Adrenal gland (tissue), 19 donors: ENCODE results near the gene PLK2. TPM values are rescaled to one million over a fixed set of nuclear protein-coding genes. Genes with fewer than 3 reads are reported as not detected.
A peak's percentile ranks its signal among the peaks of the same experiment; 100 is the strongest.

ENCODE experiments used
- DNase-seq, 7 donors: peaks; one replicate each; pipeline ENCODE4 v3.0.0-alpha.2; 2019 to 2020
- H3K27ac ChIP-seq, 5 donors: fragments of 200-600 bp; sonication (generic) in 4 of 5; 1 replicate in 3 of 5; 2 replicates in 2 of 5; pipeline versions ENCODE4 v1.5.1 to v1.8.0; 2016 to 2020; ENCODE audit warnings: mild to moderate bottlenecking in 1 of 5
- H3K27me3 ChIP-seq: fragments of 200-600 bp; 2 replicates; pipeline ENCODE4 v1.8.0; 2021
- H3K36me3 ChIP-seq, 2 donors: fragments of 200-600 bp; replicated peaks in 1 of 2; 1 replicate in 1 of 2; 2 replicates in 1 of 2; pipeline versions ENCODE4 v1.5.1 to v1.8.0; 2018 to 2022
- H3K4me1 ChIP-seq, 2 donors: fragments of 200-600 bp; replicated peaks in 1 of 2; 1 replicate in 1 of 2; 2 replicates in 1 of 2; pipeline versions ENCODE4 v1.5.1 to v1.8.0; 2018 to 2021
- H3K4me3 ChIP-seq, 4 donors: fragments of 200-600 bp; sonication (generic) in 3 of 4; one replicate each; pipeline ENCODE4 v1.5.1; 2016 to 2018
- H3K9me3 ChIP-seq, 3 donors: fragments of 200-600 bp; sonication (generic) in 1 of 3; replicated peaks in 1 of 3; 1 replicate in 2 of 3; 2 replicates in 1 of 3; pipeline versions ENCODE4 v1.5.1 to v1.8.0; 2016 to 2021
- POLR2A ChIP-seq, 2 donors: fragments of 450-650 bp; IDR thresholded peaks; one replicate each; pipeline ENCODE4 v1.6.1; 2017; ENCODE audit warnings: antibody characterized with exemption in 2 of 2, mild to moderate bottlenecking in 2 of 2, moderate library complexity in 1 of 2
- WGBS, 4 donors: extraction: QIAGEN DNeasy Blood & Tissue Kit in 2 of 4; methylation state at CpG; one replicate each; pipeline versions ENCODE4 v1.1.5 to v1.1.7; 2013 to 2017; 5-methylcytosine and 5-hydroxymethylcytosine counted together
- intact Hi-C, 2 donors: fragments of 100-400 bp; cut with DNase I; formaldehyde crosslinking; loops; one replicate each; pipeline versions ENCODE4 v1.14.1 to v1.15.0; 2022 to 2023
- long read RNA-seq, 10 donors: library from polyadenylated mRNA in 3 of 10; unstranded in 2 of 10; stranded (forward) in 1 of 10; transcript quantifications; one replicate each; pipeline ENCODE4 v2.0.0 and lab custom pipeline, GENCODE V29; 2021 to 2026
- polyA plus RNA-seq, 3 donors: library from polyadenylated mRNA; stranded (reverse); fragments of 200-250 nt in 2 of 3; fragments of 350-450 nt in 1 of 3; fragmentation: Illumina TruSeq in 1 of 3; extraction: RNeasy Lipid Tissue Mini Kit (QIAGEN cat#74804) in 1 of 3; gene quantifications; one replicate each; pipeline ENCODE4 v1.2.3, GENCODE V29; 2013 to 2014
- total RNA-seq, 9 donors: library from RNA; depleted of rRNA in 4 of 9; stranded (reverse); fragments of >200 nt in 4 of 9; fragments of 120-200 nt in 1 of 9; fragmentation: NEBNext Ultra II Directional in 1 of 9; extraction: Animal tissue kit (Norgen Biotek cat#: 25700) in 1 of 9; gene quantifications; one replicate each; pipeline versions ENCODE4 v1.1.0 to v1.2.4, GENCODE V29; 2013 to 2023
- TF ChIP-seq, protein P1 (sequence below), 6 experiments: fragments of 450-650 bp in 4 of 6; fragments of 200-600 bp in 2 of 6; sonication (generic) in 1 of 6; IDR thresholded peaks; 1 replicate in 5 of 6; 2 replicates in 1 of 6; pipeline versions ENCODE4 v1.5.1 to v1.8.0; 2016 to 2021; ENCODE audit warnings: antibody characterized with exemption in 6 of 6, mild to moderate bottlenecking in 2 of 6, moderate library complexity in 1 of 6
- donor health status: healthy with polysubstance abuse.
- donor health status: Bipolar disorder and iron deficiency.
- donor health status: DM: yes; HTN: yes; CAD: no.
- donor health status: DM: no; HTN: no; CAD: no.
- donor health status: DM: no; HTN: no; CAD: no.
- donor health status: DM: yes; HTN: yes; CAD: no.

PLK2 gene
- 10 to 100 TPM; 11.1 to 62.5 (median 20.4) TPM for total RNA-seq
- polyA plus RNA-seq = 10 to 100 TPM in 1 of 3 donors, 1 to 10 TPM in 2; 8.5 to 12.2 (median 9.0) TPM
- long read RNA-seq, donor 1, transcript PLK2-206 (2 exons, 625 nt) = major isoform, 8 of 20 reads
- long read RNA-seq, donor 1, transcript PLK2-201 (14 exons, 2,960 nt) = major isoform, 8 of 20 reads
- long read RNA-seq, donor 1, partial matches to known transcripts = 0 of 20 reads
- long read RNA-seq, donor 1, other reads (novel, unspliced or antisense) = 0 of 20 reads
- long read RNA-seq, donor 2, transcript PLK2-201 (14 exons, 2,960 nt) = minor isoform, 5 of 35 reads
- long read RNA-seq, donor 2, transcript PLK2-206 (2 exons, 625 nt) = major isoform, 13 of 35 reads
- long read RNA-seq, donor 2, partial matches to known transcripts = 11 of 35 reads
- long read RNA-seq, donor 2, other reads (novel, unspliced or antisense) = 0 of 35 reads
- long read RNA-seq, donor 3, partial matches to known transcripts = 5 of 9 reads
- long read RNA-seq, donor 3, other reads (novel, unspliced or antisense) = 0 of 9 reads
- long read RNA-seq, donor 4, transcript PLK2-201 (14 exons, 2,960 nt) = major isoform, 8 of 9 reads
- long read RNA-seq, donor 4, partial matches to known transcripts = 0 of 9 reads
- long read RNA-seq, donor 4, other reads (novel, unspliced or antisense) = 0 of 9 reads
- long read RNA-seq, donor 5, transcript PLK2-201 (14 exons, 2,960 nt) = major isoform, 22 of 27 reads
- long read RNA-seq, donor 5, partial matches to known transcripts = 2 of 27 reads
- long read RNA-seq, donor 5, other reads (novel, unspliced or antisense) = 3 of 27 reads
- long read RNA-seq, donor 6, partial matches to known transcripts = 0 of 4 reads
- long read RNA-seq, donor 6, other reads (novel, unspliced or antisense) = 1 of 4 reads
- long read RNA-seq, donor 7, transcript PLK2-206 (2 exons, 625 nt) = major isoform, 5 of 9 reads
- long read RNA-seq, donor 7, partial matches to known transcripts = 0 of 9 reads
- long read RNA-seq, donor 7, other reads (novel, unspliced or antisense) = 0 of 9 reads
- long read RNA-seq, donor 8, transcript PLK2-206 (2 exons, 625 nt) = major isoform, 10 of 25 reads
- long read RNA-seq, donor 8, transcript PLK2-201 (14 exons, 2,960 nt) = minor isoform, 6 of 25 reads
- long read RNA-seq, donor 8, partial matches to known transcripts = 5 of 25 reads
- long read RNA-seq, donor 8, other reads (novel, unspliced or antisense) = 0 of 25 reads
- long read RNA-seq, donor 9, partial matches to known transcripts = 0 of 2 reads
- long read RNA-seq, donor 9, other reads (novel, unspliced or antisense) = 0 of 2 reads
- long read RNA-seq, donor 10, partial matches to known transcripts = 0 of 5 reads
- long read RNA-seq, donor 10, other reads (novel, unspliced or antisense) = 0 of 5 reads

DNA sequence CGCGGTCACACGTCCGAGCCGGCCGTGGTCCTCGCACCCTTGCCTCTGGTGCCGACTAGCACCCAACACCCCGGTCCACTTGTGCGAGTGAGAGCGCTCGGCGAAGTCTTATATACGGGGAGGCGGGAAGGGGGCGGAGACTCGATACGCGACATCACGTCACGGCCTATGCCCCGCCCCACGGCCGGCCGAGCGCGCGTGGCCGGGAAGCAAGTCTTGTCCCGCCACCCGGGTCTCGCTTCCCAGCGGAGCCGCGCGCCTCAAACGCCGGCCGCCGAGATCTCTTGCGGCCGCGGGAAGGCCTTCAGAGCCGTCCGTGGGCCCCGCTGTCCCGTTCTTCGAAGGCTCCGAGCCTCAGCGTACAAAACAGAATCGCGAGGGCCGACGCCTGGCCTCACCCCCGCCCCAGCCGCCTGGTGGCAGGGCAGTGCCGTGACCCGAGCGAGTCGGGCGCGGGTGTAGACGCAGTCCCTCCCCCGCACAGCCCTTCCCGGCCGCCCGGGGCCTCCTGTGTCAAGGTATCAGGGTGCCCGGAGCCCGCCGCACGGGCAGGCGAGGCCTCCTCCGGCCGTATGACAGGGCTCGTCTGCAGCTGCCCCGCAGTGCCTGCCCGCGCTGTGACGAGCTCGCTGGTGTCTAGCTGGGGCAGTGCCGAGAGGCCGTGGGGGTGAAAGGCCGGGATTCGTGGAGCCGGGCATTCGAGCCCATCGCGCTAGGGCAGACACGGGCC, at the start of gene PLK2:
Gene PLK2, minus strand, starts transcription at position 85 of the 730 bp plus-strand sequence. CDS start 127 bp downstream, outside the sequence.
- H3K27me3 ChIP-seq = no peaks in the 10 kb centered on the region
- intact Hi-C loops = loop anchor here (5.0 to 10.0 kb wide), 3 partner anchors 955 to 1163 kb away; no protein-coding TSS in a partner anchor
- H3K4me3 ChIP-seq = peak within 1 kb of the TSS; percentile 24 to 85 (median 50)
- H3K9me3 ChIP-seq = no peaks in the 10 kb centered on the region
- WGBS, 4 donors = 0% methylated on average over 89 of the region's 89 CpGs; no CpG with 5 or more reads in 2 of the 4 donors
- peaks cover 0 to 10% of the 10 kb centered on the region in 2 donors for H3K4me1 ChIP-seq
- peaks cover 0 to 14% of the 10 kb centered on the region in 2 donors for H3K36me3 ChIP-seq
- peak; percentile 86 to 97 (median 93) for DNase-seq
- peak; percentile 99 for TF ChIP-seq POLR2A (IDR thresholded peaks at IDR 0.05)
- TF ChIP-seq, protein P1, sequence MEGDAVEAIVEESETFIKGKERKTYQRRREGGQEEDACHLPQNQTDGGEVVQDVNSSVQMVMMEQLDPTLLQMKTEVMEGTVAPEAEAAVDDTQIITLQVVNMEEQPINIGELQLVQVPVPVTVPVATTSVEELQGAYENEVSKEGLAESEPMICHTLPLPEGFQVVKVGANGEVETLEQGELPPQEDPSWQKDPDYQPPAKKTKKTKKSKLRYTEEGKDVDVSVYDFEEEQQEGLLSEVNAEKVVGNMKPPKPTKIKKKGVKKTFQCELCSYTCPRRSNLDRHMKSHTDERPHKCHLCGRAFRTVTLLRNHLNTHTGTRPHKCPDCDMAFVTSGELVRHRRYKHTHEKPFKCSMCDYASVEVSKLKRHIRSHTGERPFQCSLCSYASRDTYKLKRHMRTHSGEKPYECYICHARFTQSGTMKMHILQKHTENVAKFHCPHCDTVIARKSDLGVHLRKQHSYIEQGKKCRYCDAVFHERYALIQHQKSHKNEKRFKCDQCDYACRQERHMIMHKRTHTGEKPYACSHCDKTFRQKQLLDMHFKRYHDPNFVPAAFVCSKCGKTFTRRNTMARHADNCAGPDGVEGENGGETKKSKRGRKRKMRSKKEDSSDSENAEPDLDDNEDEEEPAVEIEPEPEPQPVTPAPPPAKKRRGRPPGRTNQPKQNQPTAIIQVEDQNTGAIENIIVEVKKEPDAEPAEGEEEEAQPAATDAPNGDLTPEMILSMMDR (IDR thresholded peaks at IDR 0.05) = peak in 3 of 6 experiments; percentile 24 to 82 (median 69)
- peak within 1 kb of the TSS; percentile 80 to 95 (median 92) for H3K27ac ChIP-seq

DNA sequence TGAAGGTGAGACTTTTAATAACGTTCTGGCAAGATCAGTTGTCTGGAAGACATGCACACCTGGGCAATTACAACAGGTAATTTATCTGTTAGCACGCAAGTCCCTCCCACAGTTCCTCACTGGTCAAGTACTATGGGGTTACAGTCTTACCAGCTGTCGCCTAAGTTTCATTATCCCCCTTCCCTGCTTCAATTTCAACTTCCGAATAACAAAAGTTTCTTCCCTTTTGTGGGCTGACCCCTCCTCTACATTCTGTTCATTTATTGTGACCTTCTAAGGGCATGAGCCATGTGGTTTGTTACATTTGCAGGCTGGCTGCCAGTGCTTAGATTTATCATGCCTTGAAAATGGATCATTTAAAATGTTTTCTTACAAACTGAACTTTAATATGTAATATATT, 47.8 kb upstream of the PLK2 start:
- TF ChIP-seq, protein P1 (IDR thresholded peaks at IDR 0.05) = no peak
- TF ChIP-seq POLR2A (IDR thresholded peaks at IDR 0.05) = no peak
- H3K4me1 ChIP-seq = no peaks in the 10 kb centered on the region
- no peak overlapping the region for H3K4me3 ChIP-seq
- no peak for DNase-seq
- no peak overlapping the region for H3K27ac ChIP-seq
- 65 to 69% (median 67%) methylated on average over 4 of the region's 4 CpGs for WGBS, 4 donors
- no peaks in the 10 kb centered on the region for H3K36me3 ChIP-seq
- intact Hi-C loops = no loop called here
- H3K27me3 ChIP-seq = no peaks in the 10 kb centered on the region
- no peaks in the 10 kb centered on the region for H3K9me3 ChIP-seq

DNA sequence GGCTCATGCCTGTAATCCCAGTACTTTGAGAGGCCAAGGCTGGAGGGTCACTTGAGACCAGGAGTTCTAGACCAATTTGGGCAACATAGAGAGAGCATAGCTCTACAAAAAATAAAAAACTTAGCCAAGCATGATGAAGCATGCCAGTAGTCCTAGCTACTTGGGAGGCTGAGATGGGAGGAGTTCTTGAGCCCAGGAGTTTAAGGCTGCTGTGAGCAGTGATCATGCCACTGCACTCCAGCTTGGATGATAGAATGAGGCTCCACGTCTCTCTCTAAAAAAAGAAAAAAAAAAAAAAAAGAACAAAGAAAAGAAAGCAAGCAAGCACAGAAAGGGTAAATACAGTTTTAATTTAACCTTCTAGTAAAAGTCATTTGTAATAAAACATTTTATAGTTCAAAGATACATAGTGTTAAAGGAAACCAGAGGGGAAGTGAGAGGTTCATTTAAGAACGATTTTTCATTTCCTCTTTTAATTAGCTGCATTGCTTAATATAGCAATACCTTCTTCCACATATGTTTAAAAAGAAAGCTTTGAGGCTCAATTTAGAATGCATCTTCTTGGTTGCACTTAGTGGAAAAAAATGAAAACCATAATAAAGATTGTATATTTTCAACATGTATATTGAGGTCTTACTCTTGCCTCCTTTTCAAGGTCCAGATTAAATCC, 46.2 kb upstream of the PLK2 start:
- Histone ChIP-seq H3K4me1 (no peaks in the 10 kb centered on the region), H3K27me3 (no peaks in the 10 kb centered on the region), H3K9me3 (no peaks in the 10 kb centered on the region), H3K36me3 (no peaks in the 10 kb centered on the region), H3K4me3 (no peak overlapping the region), H3K27ac (no peak overlapping the region)
- WGBS, 4 donors = 49 to 56% (median 54%) methylated on average over 2 of the region's 2 CpGs
- TF ChIP-seq, protein P1 (IDR thresholded peaks at IDR 0.05) = no peak
- TF ChIP-seq POLR2A (IDR thresholded peaks at IDR 0.05) = no peak
- DNase-seq = no peak
- intact Hi-C loops = no loop called here
